ENCODE data around the gene EEFSEC.

GRCh38 chr3:128260275-128260674 is 107.0 kb downstream of the EEFSEC start:
- TF ChIP-seq, protein P1, sequence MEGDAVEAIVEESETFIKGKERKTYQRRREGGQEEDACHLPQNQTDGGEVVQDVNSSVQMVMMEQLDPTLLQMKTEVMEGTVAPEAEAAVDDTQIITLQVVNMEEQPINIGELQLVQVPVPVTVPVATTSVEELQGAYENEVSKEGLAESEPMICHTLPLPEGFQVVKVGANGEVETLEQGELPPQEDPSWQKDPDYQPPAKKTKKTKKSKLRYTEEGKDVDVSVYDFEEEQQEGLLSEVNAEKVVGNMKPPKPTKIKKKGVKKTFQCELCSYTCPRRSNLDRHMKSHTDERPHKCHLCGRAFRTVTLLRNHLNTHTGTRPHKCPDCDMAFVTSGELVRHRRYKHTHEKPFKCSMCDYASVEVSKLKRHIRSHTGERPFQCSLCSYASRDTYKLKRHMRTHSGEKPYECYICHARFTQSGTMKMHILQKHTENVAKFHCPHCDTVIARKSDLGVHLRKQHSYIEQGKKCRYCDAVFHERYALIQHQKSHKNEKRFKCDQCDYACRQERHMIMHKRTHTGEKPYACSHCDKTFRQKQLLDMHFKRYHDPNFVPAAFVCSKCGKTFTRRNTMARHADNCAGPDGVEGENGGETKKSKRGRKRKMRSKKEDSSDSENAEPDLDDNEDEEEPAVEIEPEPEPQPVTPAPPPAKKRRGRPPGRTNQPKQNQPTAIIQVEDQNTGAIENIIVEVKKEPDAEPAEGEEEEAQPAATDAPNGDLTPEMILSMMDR (conservative IDR thresholded peaks at IDR 0.05; ENCODE audit: low read depth, low read length) = no peak
- TF ChIP-seq EZH2 (IDR thresholded peaks at IDR 0.05; ENCODE audit: low read length, unreplicated experiment) = no peak
- TF ChIP-seq EZH2phosphoT487 (IDR thresholded peaks at IDR 0.05; ENCODE audit: borderline replicate concordance, low read length) = no peak

All from PC-3 (cell line).